Fibroblast of lung (primary cell): Measurements from ENCODE around the gene PDE2A.

Experiments
- CTCF ChIP-seq, 2 donors: IDR thresholded peaks in 1 of 2; conservative IDR thresholded peaks in 1 of 2; 1 replicate in 1 of 2; 2 replicates in 1 of 2; pipeline ENCODE4 v1.5.1; 2011 to 2012; ENCODE audit warnings: low read length in 2 of 2, control low read depth in 1 of 2, inconsistent platforms in 1 of 2, low read depth in 1 of 2, mild to moderate bottlenecking in 1 of 2
- EZH2 ChIP-seq: IDR thresholded peaks from 2 replicates; pipeline ENCODE4 v1.5.1; 2012; ENCODE audit warnings: low read length, control low read depth, mild to moderate bottlenecking; ENCODE audit errors: missing control alignments

GRCh38 chr11:72597721-72598120 lies 76.5 kb downstream of the PDE2A start:
- TF ChIP-seq CTCF (conservative IDR thresholded peaks at IDR 0.05 in 1 of 2, IDR thresholded peaks at IDR 0.05 in 1 of 2; ENCODE audit: low read depth in 1 of 2, low read length in 2 of 2): no peak
- no peak for TF ChIP-seq EZH2
